GM12891 (cell line): ENCODE results near the gene FKBP1B.
A peak's percentile ranks its signal among the peaks of the same experiment; 100 is the strongest.

Source experiments
- DNase-seq: peaks from one replicate; pipeline ENCODE4 v3.0.0; 2011; ENCODE audit warnings: low spot score; ENCODE audit not compliant: insufficient read length
- FAIRE-seq: peaks from 2 replicates; lab custom pipeline; 2011; peaks lifted over from hg19 to GRCh38; lab: Jason Lieb, UNC
- PAX5 ChIP-seq: IDR thresholded peaks from 2 replicates; pipeline ENCODE4 v1.6.1; 2011; ENCODE audit warnings: low read length, moderate library complexity, mild to moderate bottlenecking; ENCODE audit not compliant: insufficient read depth, severe bottlenecking
- POLR2A ChIP-seq: IDR thresholded peaks from 2 replicates; pipeline ENCODE4 v1.6.1; 2011; ENCODE audit warnings: low read depth, low read length, control low read depth
- POLR2AphosphoS5 ChIP-seq: IDR thresholded peaks from 2 replicates; pipeline ENCODE4 v1.6.1; 2011; ENCODE audit warnings: low read depth, low read length, control low read depth
- POU2F2 ChIP-seq: IDR thresholded peaks from 2 replicates; pipeline ENCODE4 v1.6.1; 2011; ENCODE audit warnings: low read depth, mild to moderate bottlenecking, control low read depth, low read length, moderate library complexity
- SPI1 ChIP-seq: IDR thresholded peaks from 2 replicates; pipeline ENCODE4 v1.6.1; 2011; ENCODE audit warnings: low read depth, low read length, control low read depth
- TAF1 ChIP-seq: IDR thresholded peaks from 2 replicates; pipeline ENCODE4 v1.6.1; 2011; ENCODE audit warnings: low read depth, low read length, control low read depth

FKBP1B gene

DNA sequence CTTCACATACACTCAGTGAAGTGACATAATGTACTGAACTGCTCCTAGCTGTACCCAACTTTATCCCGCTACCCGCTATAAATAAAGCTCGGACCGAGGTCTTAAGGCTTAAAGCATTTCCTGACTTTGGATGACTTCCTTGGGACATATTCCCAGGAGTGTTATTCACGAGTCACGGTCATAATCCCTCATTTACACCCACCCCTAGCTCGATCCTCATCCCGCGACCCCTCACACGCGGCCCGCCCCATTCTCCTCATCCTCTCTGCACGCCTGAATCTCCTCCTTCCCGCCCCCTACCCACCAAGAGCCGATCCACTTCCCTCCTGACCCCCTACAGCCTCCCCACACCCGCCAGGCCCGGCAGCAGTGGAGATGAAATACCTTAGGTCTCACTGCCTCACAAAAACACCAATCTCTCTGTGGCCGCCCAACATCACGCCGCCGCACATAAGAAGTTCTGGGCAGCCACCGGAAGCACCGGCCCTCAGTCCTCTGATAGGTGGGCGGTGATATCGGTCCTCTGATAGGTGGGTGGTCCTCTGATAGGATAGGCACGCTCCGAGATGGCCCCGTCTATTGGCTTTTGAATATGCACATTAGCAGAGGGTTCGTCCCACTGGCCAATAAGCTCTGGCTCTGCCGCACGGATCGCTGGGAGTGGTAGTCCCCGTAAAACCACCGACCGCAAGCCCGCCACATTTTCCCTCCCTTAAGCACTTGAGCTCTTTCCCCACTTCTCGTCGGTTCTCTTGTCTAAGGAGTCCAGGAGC is 2.4 kb upstream of the FKBP1B start, which contains the start of gene WDCP:
TSS of gene WDCP (minus strand) at position 462 of the 773 bp plus-strand sequence. CDS start 7,897 bp downstream, outside the sequence.
- FAIRE-seq (peak; percentile 90), DNase-seq (peak; percentile 73)
- TF ChIP-seq POLR2AphosphoS5 (peak; percentile 87), SPI1 (no peak), TAF1 (peak; percentile 85), PAX5 (no peak), POU2F2 (peak; percentile 88), POLR2A (peak; percentile 88)

GRCh38 chr2:24047703-24048033 is 1.9 kb upstream of the FKBP1B start:
- TF ChIP-seq POU2F2 (no peak), POLR2A (no peak), SPI1 (no peak), TAF1 (no peak), POLR2AphosphoS5 (no peak), PAX5 (no peak)
- DNase-seq: no peak
- no peak for FAIRE-seq

GRCh38 chr2:24048769-24049484 is 614 bp upstream of the FKBP1B start:
- no peak for FAIRE-seq
- no peak for DNase-seq
- TF ChIP-seq POLR2A (no peak), POU2F2 (no peak)

GRCh38 chr2:24050041-24050979 is 769 bp downstream of the FKBP1B start:
- no peak for DNase-seq
- no peak for TF ChIP-seq TAF1
- 0 out of 2 replicates have a peak, but pooled peaks have one; percentile 19 for TF ChIP-seq SPI1
- no peak for FAIRE-seq

DNA sequence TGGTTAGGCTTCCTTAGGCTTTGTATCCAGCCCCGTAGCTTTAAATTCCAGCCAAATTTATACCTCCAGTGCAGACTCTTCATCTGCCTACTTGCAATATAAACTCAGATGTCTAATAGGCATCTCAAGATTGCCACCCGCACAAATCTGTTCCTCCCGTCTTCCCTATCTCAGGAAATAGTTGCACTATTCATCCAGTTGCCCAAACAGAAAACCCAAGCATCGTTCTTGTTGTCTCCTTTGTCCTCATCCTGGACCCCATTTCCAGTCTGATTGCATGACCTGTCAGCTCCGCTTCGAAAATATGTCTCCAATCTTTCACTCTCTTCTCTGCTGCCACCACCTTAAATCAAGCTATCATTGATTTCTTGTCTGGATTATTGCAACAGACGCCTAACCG is 2.3 kb downstream of the FKBP1B start:
- TF ChIP-seq POLR2A (no peak), POLR2AphosphoS5 (no peak), POU2F2 (no peak), TAF1 (no peak), PAX5 (no peak), SPI1 (no peak)
- no peak for DNase-seq
- no peak for FAIRE-seq

DNA sequence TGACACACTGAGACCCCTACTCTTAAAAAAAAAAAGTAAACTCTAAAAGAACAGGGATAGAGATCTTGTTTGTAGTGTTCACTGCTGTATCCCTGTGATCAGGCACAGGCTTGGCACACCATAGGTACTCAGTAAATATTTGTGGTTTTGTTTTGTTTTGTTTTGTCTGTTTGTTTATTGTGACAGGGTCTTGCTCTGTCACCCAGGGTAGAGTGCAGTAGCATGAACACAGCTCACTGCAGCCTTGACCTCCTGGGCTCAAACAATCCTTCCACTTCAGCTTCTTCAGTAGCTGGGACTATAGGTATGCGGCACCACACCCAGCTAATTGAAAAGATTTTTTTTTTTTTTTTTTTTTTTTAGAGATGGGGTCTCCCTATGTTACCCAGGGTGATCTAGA is 3.4 kb downstream of the FKBP1B start:
- no peak for FAIRE-seq
- no peak for TF ChIP-seq PAX5
- TF ChIP-seq SPI1: no peak
- DNase-seq: no peak

DNA sequence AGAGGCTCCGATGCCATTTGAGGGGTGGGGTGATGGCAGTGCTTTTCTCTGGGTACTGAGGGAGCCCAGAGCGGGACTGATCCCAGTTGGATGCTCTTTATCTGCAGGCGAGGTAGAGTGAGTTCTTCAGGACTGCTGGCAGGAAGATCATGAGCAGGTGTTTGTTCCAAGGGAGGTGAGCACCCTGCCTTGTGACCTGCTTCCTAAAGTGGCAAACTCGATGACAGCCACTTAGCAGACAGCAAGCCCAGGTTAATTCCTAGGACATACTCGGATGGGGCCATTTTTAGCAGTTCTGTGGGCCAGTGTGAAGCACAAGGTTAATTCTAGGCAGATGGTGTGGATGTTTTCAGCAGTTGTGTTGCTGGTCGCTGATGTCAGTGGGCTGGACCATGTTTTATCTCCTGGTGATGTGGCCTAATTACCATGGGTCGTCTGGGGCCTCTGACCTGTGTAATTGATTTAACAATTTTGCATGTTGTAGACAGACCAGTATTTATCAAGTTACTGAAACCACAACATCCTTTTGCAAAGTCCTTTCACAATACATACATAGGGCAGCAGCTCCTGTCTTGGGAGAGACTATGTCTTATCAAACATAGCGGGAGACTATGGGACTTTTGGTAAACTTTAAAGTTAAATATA is 4.9 kb downstream of the FKBP1B start:
- DNase-seq (no peak), FAIRE-seq (no peak)
- TF ChIP-seq TAF1: no peak
- no peak for TF ChIP-seq PAX5
- TF ChIP-seq SPI1: no peak
- no peak for TF ChIP-seq POU2F2
- TF ChIP-seq POLR2A: no peak
- TF ChIP-seq POLR2AphosphoS5: no peak

DNA sequence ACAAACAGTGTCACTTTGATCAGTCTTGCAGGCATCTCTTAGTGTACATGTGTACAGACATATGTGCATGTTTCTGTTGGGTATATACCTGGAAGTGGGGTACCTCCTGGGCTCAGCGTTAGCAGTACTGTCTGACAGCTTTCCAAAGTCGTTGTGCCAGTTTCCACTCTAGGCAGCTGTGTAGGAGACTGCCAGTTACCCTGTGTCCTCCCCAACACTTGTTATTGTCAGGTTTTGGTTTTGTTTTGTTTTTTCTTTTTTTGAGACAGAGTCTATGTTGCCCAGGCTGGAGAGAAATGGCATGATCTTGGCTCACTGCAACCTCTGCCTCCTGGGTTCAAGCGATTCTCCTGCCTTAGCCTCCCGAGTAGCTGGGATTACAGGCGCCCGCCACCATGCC is 6.2 kb downstream of the FKBP1B start:
- TF ChIP-seq POLR2A (no peak), PAX5 (no peak), POLR2AphosphoS5 (no peak), TAF1 (no peak), SPI1 (no peak)
- no peak for DNase-seq
- no peak for FAIRE-seq

DNA sequence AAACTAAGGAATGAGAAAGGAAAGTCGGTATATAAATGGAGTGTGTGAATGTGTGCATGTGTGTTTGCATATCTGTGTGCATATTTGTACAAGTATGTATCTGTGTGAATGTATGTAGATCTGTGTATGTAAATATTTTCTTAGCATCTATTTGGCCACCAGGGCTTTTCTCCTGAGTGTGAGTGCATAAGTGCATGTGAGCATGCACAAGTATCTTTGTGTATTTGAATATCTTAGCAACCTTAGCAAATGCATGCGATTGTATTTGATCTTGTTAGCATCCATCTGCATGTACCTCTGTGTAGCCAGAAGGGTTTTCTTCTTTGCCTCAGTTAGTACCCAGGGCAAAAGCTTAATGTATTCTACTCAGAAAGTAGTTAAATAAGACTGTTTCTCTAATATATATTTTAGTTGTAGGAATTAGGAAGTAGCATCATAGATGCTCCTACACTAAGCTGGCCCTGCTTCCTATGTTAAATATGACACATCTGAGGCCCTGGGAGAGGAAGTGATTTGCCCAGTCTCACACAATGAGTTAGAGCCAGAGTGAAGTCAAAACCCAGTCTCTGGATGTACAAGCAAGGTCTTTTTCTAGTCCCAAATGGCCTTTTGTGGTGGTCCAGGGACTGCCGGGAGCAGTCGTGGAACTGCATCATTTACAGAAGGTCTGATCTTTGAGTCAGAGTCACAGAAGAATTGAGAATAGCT is 9.2 kb downstream of the FKBP1B start:
- FAIRE-seq (peak; percentile 51), DNase-seq (no peak)
- TF ChIP-seq PAX5 (no peak), SPI1 (peak; percentile 55; the same call in 1 of the 2 replicates)
